GM12878 (cell line): ENCODE data around the gene PRKG1. TPM values are rescaled to one million over a fixed set of nuclear protein-coding genes. Genes with fewer than 3 reads are reported as not detected.
"Not testable (repeated sequence)": the region's sequence is repeated elsewhere in the genome, so short reads cannot be mapped to it uniquely, and the experiment has no call there.

Experiments
- ATAC-seq: fragments of 200-7000 bp; cut with Tn5 transposase; 3 replicates; pipeline ENCODE4 v1.9.1; 2020; ENCODE audit warnings: mild to moderate bottlenecking, moderate library complexity
- BruUV-seq: library from RNA; stranded (reverse); fragments of 400-500 nt; replicated peaks from 2 replicates; lab custom pipeline; 2021; lab: Mats Ljungman, UMichigan
- CTCF ChIA-PET: fragments of 300-600 bp; sonication (Branson Sonifier 250); formaldehyde crosslinking; extraction: SDS; loops from one replicate; lab custom pipeline; 2021; ENCODE audit warnings: inconsistent platforms; lab: Yijun Ruan, JAX
- POLR2A ChIA-PET: fragments of 350-600 bp; formaldehyde crosslinking; extraction: SDS; loops from one replicate; lab custom pipeline; 2021; ENCODE audit warnings: inconsistent platforms; lab: Charles Lee
- RAD21 ChIA-PET: fragments of 300-600 bp; sonication (Branson Sonifier 250); formaldehyde crosslinking; loops from one replicate; lab custom pipeline; 2023; ENCODE audit warnings: antibody characterized with exemption; ENCODE audit not compliant: unreplicated experiment; lab: Charles Lee
- SMC1A ChIA-PET: fragments of 300-600 bp; sonication (Branson Sonifier 250); formaldehyde crosslinking; loops from one replicate; lab custom pipeline; 2023; ENCODE audit not compliant: unreplicated experiment, uncharacterized antibody; lab: Charles Lee
- DNase-seq: peaks from one replicate; pipeline ENCODE4 v3.0.0-alpha.2; 2011; ENCODE audit warnings: low read depth, low spot score
- FAIRE-seq: peaks from 3 replicates; lab custom pipeline; 2011; peaks lifted over from hg19 to GRCh38; lab: Jason Lieb, UNC
- H2AFZ ChIP-seq: 2 replicates; pipeline ENCODE4 v1.6.0; 2011; ENCODE audit warnings: low read depth, low read length, control low read depth; ENCODE audit not compliant: control insufficient read depth
- H3K27ac ChIP-seq: 2 replicates; pipeline ENCODE4 v1.5.1; 2011; ENCODE audit warnings: control low read depth; ENCODE audit not compliant: control insufficient read depth, insufficient read depth
- H3K27me3 ChIP-seq, 2 experiments: replicated peaks in 1 of 2; 2 replicates each; pipeline versions ENCODE4 v1.6.0 to v1.6.1; 2011; ENCODE audit warnings: low read length in 1 of 2; ENCODE audit not compliant: control insufficient read depth in 2 of 2, insufficient read depth in 2 of 2
- H3K36me3 ChIP-seq, 2 experiments: 2 replicates each; pipeline ENCODE4 v1.5.1; 2011; ENCODE audit warnings: low read length in 1 of 2; ENCODE audit not compliant: control insufficient read depth in 2 of 2, insufficient read depth in 2 of 2
- H3K4me1 ChIP-seq: 2 replicates; pipeline ENCODE4 v1.6.1; 2011; ENCODE audit warnings: mild to moderate bottlenecking, low read length, moderate library complexity, mixed read lengths; ENCODE audit not compliant: control insufficient read depth, insufficient read depth
- H3K4me2 ChIP-seq: 2 replicates; pipeline ENCODE4 v1.6.0; 2011; ENCODE audit warnings: control low read depth; ENCODE audit not compliant: control insufficient read depth, insufficient read depth
- H3K4me3 ChIP-seq: fragments of 200-600 bp; sonication (generic); 2 replicates; pipeline ENCODE4 v1.5.1; 2016
- H3K79me2 ChIP-seq: 2 replicates; pipeline ENCODE4 v1.6.0; 2011; ENCODE audit warnings: low read length; ENCODE audit not compliant: control insufficient read depth, insufficient read depth
- H3K9ac ChIP-seq: 2 replicates; pipeline ENCODE4 v1.8.0; 2011; ENCODE audit warnings: low read length, control low read depth, mixed read lengths; ENCODE audit not compliant: control insufficient read depth, insufficient read depth
- H3K9me3 ChIP-seq: replicated peaks from 3 replicates; pipeline ENCODE4 v1.5.1; 2011; ENCODE audit warnings: mild to moderate bottlenecking, low read length; ENCODE audit not compliant: control insufficient read depth, insufficient read depth
- H4K20me1 ChIP-seq: 2 replicates; pipeline ENCODE4 v1.6.0; 2011; ENCODE audit not compliant: control insufficient read depth, insufficient read depth
- CTCF ChIP-seq, 3 experiments: IDR thresholded peaks in 2 of 3; conservative IDR thresholded peaks in 1 of 3; 2 replicates each; pipeline ENCODE4 v1.5.1; 2011; ENCODE audit warnings: low read depth in 3 of 3, low read length in 3 of 3, mild to moderate bottlenecking in 3 of 3, control low read depth in 2 of 3, moderate library complexity in 2 of 3, inconsistent platforms in 1 of 3, mixed read lengths in 1 of 3; ENCODE audit not compliant: control insufficient read depth in 2 of 3, insufficient read depth in 1 of 3; ENCODE audit errors: extremely low read depth in 1 of 3
- EED ChIP-seq: sonication (generic); IDR thresholded peaks from 2 replicates; pipeline ENCODE4 v1.6.1; 2016; ENCODE audit warnings: antibody characterized with exemption, low read depth
- FOXM1 ChIP-seq: IDR thresholded peaks from 2 replicates; pipeline ENCODE4 v1.6.1; 2012; ENCODE audit warnings: low read depth, mild to moderate bottlenecking, inconsistent platforms, low read length, moderate library complexity
- MLLT1 ChIP-seq: fragments of 450-650 bp; IDR thresholded peaks from 2 replicates; pipeline ENCODE4 v1.6.1; 2016; ENCODE audit warnings: mild to moderate bottlenecking
- NR2C1 ChIP-seq: fragments of 450-650 bp; IDR thresholded peaks from 2 replicates; pipeline ENCODE4 v1.6.1; 2017; ENCODE audit warnings: antibody characterized with exemption, mild to moderate bottlenecking, moderate library complexity
- RAD21 ChIP-seq: IDR thresholded peaks from 2 replicates; pipeline ENCODE4 v1.6.1; 2011; ENCODE audit warnings: mild to moderate bottlenecking, low read depth, low read length, moderate library complexity; ENCODE audit not compliant: insufficient read depth
- SMC3 ChIP-seq: IDR thresholded peaks from 2 replicates; pipeline ENCODE4 v1.6.1; 2011; ENCODE audit warnings: low read length, improper control_type of control experiment, borderline replicate concordance
- YY1 ChIP-seq: IDR thresholded peaks from 2 replicates; pipeline ENCODE4 v1.6.1; 2011; ENCODE audit warnings: low read depth, mild to moderate bottlenecking, low read length
- WGBS: methylation state at CpG from one replicate; pipeline ENCODE4 v1.1.6; 2016; ENCODE audit warnings: low lambda C conversion rate; ENCODE audit not compliant: insufficient replicate concordance, insufficient coverage; ENCODE audit errors: missing lambda C conversion rate; 5-methylcytosine and 5-hydroxymethylcytosine counted together
- in situ Hi-C: fragments of 300-500 bp; cut with MboI; formaldehyde crosslinking; loops from 9 replicates; pipeline ENCODE4 v1.14.3; 2018; ENCODE audit warnings: mixed read lengths
- intact Hi-C: fragments of 100-400 bp; cut with micrococcal nuclease; formaldehyde crosslinking; loops from one replicate; pipeline ENCODE4 v1.14.2; 2022; ENCODE audit not compliant: unreplicated experiment
- polyA plus RNA-seq, 11 experiments: library from polyadenylated mRNA; depleted of rRNA in 4 of 11; unstranded in 6 of 11; stranded (reverse) in 5 of 11; fragments of >200 nt; fragmentation: Nextera tagmentation in 4 of 11; fragmentation: Illumina TruSeq in 1 of 11; extraction: Ambion mirVana in 4 of 11; extraction: Trizol in 1 of 11; gene quantifications; 1 replicate in 1 of 11; 2 replicates in 10 of 11; pipeline versions ENCODE4 v1.2.1 to v1.2.3, GENCODE V29; 2011 to 2016; ENCODE audit warnings: inconsistent platforms in 2 of 11, missing spikeins in 2 of 11, low read depth in 1 of 11
- total RNA-seq, 4 experiments: library from RNA; depleted of rRNA in 3 of 4; stranded (reverse); fragments of >200 nt in 3 of 4; fragmentation: Illumina TruSeq in 1 of 4; extraction: Trizol in 1 of 4; gene quantifications; 2 replicates each; pipeline versions ENCODE4 v1.2.1 to v1.2.3, GENCODE V29; 2013 to 2021

PRKG1 gene
- total and polyA plus RNA-seq, 10 of the 15 experiments (the other 5 are each of a cell fraction or from before 2014, with no cell fraction given): 0.04 to 0.05 TPM; not detected in 8

DNA sequence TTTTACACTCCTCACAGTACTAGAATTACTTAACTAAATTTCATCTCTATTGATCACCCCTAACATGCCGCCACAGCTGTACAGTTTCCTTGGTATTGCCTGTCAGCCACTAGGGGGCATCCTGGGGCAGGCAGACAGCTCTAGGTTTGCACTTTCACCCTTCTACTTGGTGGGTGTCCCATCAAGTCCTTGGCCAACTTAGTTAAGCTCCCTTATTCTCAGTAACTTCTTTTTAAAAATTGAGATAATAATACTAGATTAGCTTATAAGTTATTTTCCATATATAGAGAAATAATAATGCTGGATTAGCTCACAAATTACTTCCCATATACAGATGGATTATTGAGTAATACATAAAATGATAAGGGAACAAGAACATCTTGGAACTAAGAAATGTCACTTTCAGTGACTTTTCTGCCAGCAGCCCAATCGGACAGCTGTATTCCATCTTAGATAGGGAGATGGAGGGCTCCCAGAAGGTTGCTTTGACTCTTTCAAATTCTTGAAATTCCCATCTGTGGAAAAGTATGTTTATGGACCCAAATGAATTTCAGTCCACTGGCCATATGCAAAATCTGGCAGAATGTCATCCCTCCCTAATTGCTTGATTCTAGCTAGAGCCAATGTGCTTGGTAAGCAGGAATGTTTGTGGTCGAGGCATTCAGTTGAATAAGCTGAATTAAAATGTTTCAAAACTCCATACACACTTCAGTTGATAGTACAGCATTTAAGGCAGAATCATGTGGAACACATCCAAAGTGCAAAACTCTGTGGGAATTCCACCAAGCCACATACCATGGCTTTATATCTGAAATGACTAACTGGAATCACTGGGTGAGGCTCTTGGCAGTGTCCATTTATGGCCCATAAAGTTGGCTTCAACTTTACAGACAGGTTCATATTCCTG lies 315.4 kb downstream of the PRKG1 start:
- CTCF ChIA-PET: interaction anchor here (0.7 to 3.5 kb wide), 36 partner anchors 8 to 826 kb away, joined by 3 to 58 read pairs (median 4); no protein-coding TSS in a partner anchor
- no peak overlapping the region for H3K9ac ChIP-seq
- in situ Hi-C loops (loop anchor here (10.0 kb wide), 2 partner anchors 575 to 825 kb away; no protein-coding TSS in a partner anchor), intact Hi-C loops (loop anchor here (1.0 kb wide), 3 partner anchors 571 to 826 kb away; no protein-coding TSS in a partner anchor)
- SMC1A ChIA-PET: interaction anchor here (0.6 to 3.0 kb wide), 21 partner anchors 14 to 827 kb away, joined by 3 to 29 read pairs (median 3); no protein-coding TSS in a partner anchor
- no peak overlapping the region for H3K27ac ChIP-seq
- no peaks in the 10 kb centered on the region for H3K4me1 ChIP-seq
- DNase-seq (peak; percentile 2), FAIRE-seq (no peak), ATAC-seq (peak; percentile 96)
- no peaks in the 10 kb centered on the region for H3K27me3 ChIP-seq
- BruUV-seq: no TSS peak
- POLR2A ChIA-PET: no interaction called here
- no peaks in the 10 kb centered on the region for H3K79me2 ChIP-seq
- 0% methylated on average over 3 of the region's 3 CpGs for WGBS
- H2AFZ ChIP-seq: no peak overlapping the region
- no peaks in the 10 kb centered on the region for H3K36me3 ChIP-seq
- no peaks in the 10 kb centered on the region for H4K20me1 ChIP-seq
- no peak overlapping the region for H3K4me2 ChIP-seq
- no peak overlapping the region for H3K4me3 ChIP-seq
- RAD21 ChIA-PET: interaction anchor here (0.6 to 2.3 kb wide), 13 partner anchors 8 to 827 kb away, joined by 3 to 14 read pairs (median 4); no protein-coding TSS in a partner anchor
- H3K9me3 ChIP-seq: no peaks in the 10 kb centered on the region
- TF ChIP-seq SMC3 (peak; percentile 78), NR2C1 (0 out of 2 replicates have a peak, but pooled peaks have one; percentile 37), FOXM1 (0 out of 2 replicates have a peak, but pooled peaks have one; percentile 13), RAD21 (peak; percentile 85), CTCF (IDR thresholded peaks at IDR 0.05 in 2 of 3, conservative IDR thresholded peaks at IDR 0.05 in 1 of 3; ENCODE audit: control insufficient read depth in 2 of 3, extremely low read depth in 1 of 3, insufficient read depth in 1 of 3, low read depth in 3 of 3, low read length in 3 of 3) (peak; percentile 86 to 89 (median 87)), MLLT1 (no peak), EED (no peak), YY1 (peak; percentile 50; the same call in 1 of the 2 replicates)

DNA sequence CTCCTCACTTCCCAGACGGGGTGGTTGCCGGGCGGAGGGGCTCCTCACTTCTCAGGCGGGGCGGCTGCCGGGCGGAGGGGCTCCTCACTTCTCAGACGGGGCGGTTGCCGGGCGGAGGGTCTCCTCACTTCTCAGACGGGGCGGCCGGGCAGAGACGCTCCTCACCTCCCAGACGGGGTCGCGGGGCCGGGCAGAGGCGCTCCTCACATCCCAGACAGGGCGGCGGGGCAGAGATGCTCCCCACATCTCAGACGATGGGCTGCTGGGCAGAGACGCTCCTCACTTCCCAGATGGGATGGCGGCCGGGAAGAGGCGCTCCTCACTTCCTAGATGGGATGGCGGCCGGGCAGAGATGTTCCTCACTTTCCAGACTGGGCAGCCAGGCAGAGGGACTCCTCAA lies 318.7 kb downstream of the PRKG1 start:
- FAIRE-seq, H3K9me3 ChIP-seq, H3K9ac ChIP-seq, H3K79me2 ChIP-seq, ATAC-seq, H3K4me2 ChIP-seq, H3K4me3 ChIP-seq, RAD21 ChIA-PET, CTCF ChIA-PET, H2AFZ ChIP-seq, intact Hi-C loops, H3K27me3 ChIP-seq, H3K27ac ChIP-seq, SMC1A ChIA-PET, DNase-seq, H4K20me1 ChIP-seq, H3K36me3 ChIP-seq, H3K4me1 ChIP-seq, POLR2A ChIA-PET, BruUV-seq: not testable (repeated sequence)
- 51% methylated on average over 25 of the region's 29 CpGs for WGBS
- in situ Hi-C loops: loop anchor here (10.0 kb wide), 1 partner anchor 822 kb away; no protein-coding TSS in a partner anchor
